HepG2 (cell line): ENCODE measurements around the gene LRRC55. TPM values are rescaled to one million over a fixed set of nuclear protein-coding genes. Genes with fewer than 3 reads are reported as not detected.

Source experiments
- ATAC-seq: fragments of 200-7000 bp; cut with Tn5 transposase; 3 replicates; pipeline ENCODE4 v1.9.1; 2020; ENCODE audit warnings: mild to moderate bottlenecking, moderate library complexity
- BruUV-seq: library from RNA; stranded (reverse); fragments of 400-500 nt; replicated peaks from 2 replicates; lab custom pipeline; 2021; lab: Mats Ljungman, UMichigan
- CTCF ChIA-PET: fragments of 300-600 bp; formaldehyde crosslinking; extraction: SDS; loops from one replicate; lab custom pipeline; 2021; ENCODE audit warnings: low total read pairs, inconsistent platforms, low intra/inter-chr PET ratio; lab: Yijun Ruan, JAX
- POLR2A ChIA-PET: fragments of 350-600 bp; sonication (Branson Sonifier 250); formaldehyde crosslinking; loops from one replicate; lab custom pipeline; 2020; ENCODE audit warnings: antibody characterized with exemption, inconsistent platforms; lab: Yijun Ruan, JAX
- DNase-seq: peaks from one replicate; pipeline ENCODE4 v3.0.0-alpha.2; 2015; ENCODE audit warnings: low spot score
- FAIRE-seq: peaks from 3 replicates; lab custom pipeline; 2011; peaks lifted over from hg19 to GRCh38; lab: Jason Lieb, UNC
- H2AFZ ChIP-seq: one replicate; pipeline ENCODE4 v1.6.1; 2011; ENCODE audit warnings: low read length, inconsistent platforms
- H3K27ac ChIP-seq: fragments of 300-600 bp; 3 replicates; pipeline ENCODE4 v1.8.0; 2011; ENCODE audit warnings: mixed run types, mild to moderate bottlenecking, mixed read lengths, low read length, inconsistent platforms; ENCODE audit not compliant: insufficient read depth; ENCODE audit errors: extremely low read length
- H3K27me3 ChIP-seq, 2 experiments: fragments of 200-600 bp in 1 of 2; 2 replicates in 1 of 2; 3 replicates in 1 of 2; pipeline versions ENCODE4 v1.6.0 to v1.8.0; 2011; ENCODE audit warnings: low read length in 2 of 2, mild to moderate bottlenecking in 2 of 2, moderate library complexity in 2 of 2, inconsistent platforms in 1 of 2; ENCODE audit not compliant: insufficient read depth in 2 of 2, control insufficient read depth in 1 of 2
- H3K36me3 ChIP-seq, 2 experiments: fragments of 200-600 bp in 1 of 2; replicated peaks in 1 of 2; 2 replicates in 1 of 2; 3 replicates in 1 of 2; pipeline versions ENCODE4 v1.5.1 to v1.8.0; 2011; ENCODE audit warnings: low read length in 2 of 2, inconsistent platforms in 1 of 2; ENCODE audit not compliant: insufficient read depth in 2 of 2, control insufficient read depth in 1 of 2
- H3K4me1 ChIP-seq: 2 replicates; pipeline ENCODE4 v1.5.1; 2012; ENCODE audit warnings: low read length, inconsistent platforms; ENCODE audit not compliant: insufficient read depth
- H3K4me2 ChIP-seq: 2 replicates; pipeline ENCODE4 v1.6.0; 2011; ENCODE audit warnings: low read depth, low read length, inconsistent platforms
- H3K4me3 ChIP-seq, 3 experiments: fragments of 200-600 bp in 1 of 3; sonication (generic), shearing (Covaris generic) in 1 of 3; replicated peaks in 1 of 3; 2 replicates each; pipeline ENCODE4 v1.5.1; 2011 to 2016; ENCODE audit warnings: low read length in 3 of 3, inconsistent platforms in 2 of 3, low read depth in 2 of 3, mild to moderate bottlenecking in 2 of 3, control low read depth in 1 of 3, mixed read lengths in 1 of 3; ENCODE audit not compliant: insufficient read depth in 1 of 3
- H3K79me2 ChIP-seq: one replicate; pipeline ENCODE4 v1.6.1; 2011; ENCODE audit warnings: low read length, inconsistent platforms; ENCODE audit not compliant: insufficient read depth
- H3K9ac ChIP-seq: 2 replicates; pipeline ENCODE4 v1.6.0; 2011; ENCODE audit warnings: mild to moderate bottlenecking, low read depth, low read length, inconsistent platforms; ENCODE audit not compliant: insufficient read depth
- H3K9me3 ChIP-seq: 2 replicates; pipeline ENCODE4 v1.5.1; 2012; ENCODE audit warnings: mild to moderate bottlenecking, low read length
- H4K20me1 ChIP-seq: 2 replicates; pipeline ENCODE4 v1.6.0; 2011; ENCODE audit warnings: inconsistent platforms, mild to moderate bottlenecking, low read length, moderate library complexity; ENCODE audit not compliant: insufficient read depth
- NFYC ChIP-seq: IDR thresholded peaks from 2 replicates; pipeline ENCODE4 v1.6.1; 2016; ENCODE audit warnings: missing genetic modification reagents, missing compliant biosample characterization
- RBM39 ChIP-seq: fragments of 200-400 bp; formaldehyde crosslinking; IDR thresholded peaks from one replicate; pipeline ENCODE4 v1.6.1; 2018; ENCODE audit warnings: antibody characterized with exemption, mild to moderate bottlenecking, low read depth, low read length; ENCODE audit not compliant: poor library complexity, severe bottlenecking
- RFX1 ChIP-seq: fragments of 450-650 bp; IDR thresholded peaks from 2 replicates; pipeline ENCODE4 v1.6.1; 2017
- SALL1 ChIP-seq: sonication (generic); formaldehyde crosslinking; IDR thresholded peaks from 2 replicates; pipeline ENCODE4 v1.8.0; 2022; ENCODE audit warnings: mild to moderate bottlenecking, missing genetic modification reagents
- SPEN ChIP-seq: sonication (generic); formaldehyde crosslinking; IDR thresholded peaks from 2 replicates; pipeline ENCODE4 v1.5.1; 2020; ENCODE audit warnings: low read depth, mild to moderate bottlenecking, missing genetic modification reagents
- TRIM22 ChIP-seq: fragments of 450-650 bp; IDR thresholded peaks from 2 replicates; pipeline ENCODE4 v1.6.1; 2017
- ZBTB33 ChIP-seq: sonication (generic); formaldehyde crosslinking; IDR thresholded peaks from 2 replicates; pipeline ENCODE4 v1.4.0; 2020; ENCODE audit warnings: missing genetic modification reagents
- ZNF354B ChIP-seq: sonication (generic); formaldehyde crosslinking; IDR thresholded peaks from 2 replicates; pipeline ENCODE4 v1.8.0; 2022; ENCODE audit warnings: mild to moderate bottlenecking, missing genetic modification reagents
- ZNF460 ChIP-seq: sonication (generic); formaldehyde crosslinking; IDR thresholded peaks from 2 replicates; pipeline ENCODE4 v1.5.1; 2020; ENCODE audit warnings: missing genetic modification reagents, mild to moderate bottlenecking, borderline replicate concordance
- ZNF773 ChIP-seq: sonication (generic); formaldehyde crosslinking; IDR thresholded peaks from 2 replicates; pipeline ENCODE4 v1.4.0; 2020; ENCODE audit warnings: missing genetic modification reagents, borderline replicate concordance
- WGBS: methylation state at CpG from one replicate; pipeline ENCODE4 v1.1.6; 2017; ENCODE audit warnings: low lambda C conversion rate; 5-methylcytosine and 5-hydroxymethylcytosine counted together
- in situ Hi-C: cut with HindIII; loops from 2 replicates; pipeline ENCODE4 v1.10.0; 2017; ENCODE audit warnings: low pct_unique_long_range_greater_than_20kb; ENCODE audit not compliant: extremely low pct_ligation_motif_present
- intact Hi-C: fragments of 100-400 bp; cut with micrococcal nuclease; formaldehyde crosslinking; loops from one replicate; pipeline ENCODE4 v1.10.0; 2022; ENCODE audit not compliant: unreplicated experiment
- polyA plus RNA-seq, 8 experiments: library from polyadenylated mRNA; depleted of rRNA in 3 of 8; stranded (reverse) in 7 of 8; unstranded in 1 of 8; fragments of >200 nt; fragmentation: Illumina TruSeq in 4 of 8; extraction: Trizol in 4 of 8; gene quantifications; 2 replicates each; pipeline versions ENCODE4 v1.2.1 to v1.2.3, GENCODE V29; 2011 to 2016; ENCODE audit warnings: low read depth in 4 of 8, missing spikeins in 1 of 8, mixed read lengths in 1 of 8; ENCODE audit not compliant: insufficient read depth in 1 of 8
- total RNA-seq, 5 experiments: library from RNA; depleted of rRNA; stranded (reverse); fragments of >200 nt; fragmentation: Illumina TruSeq; extraction: Trizol; gene quantifications; 2 replicates each; pipeline ENCODE4 v1.2.3, GENCODE V29; 2016; ENCODE audit warnings: low read depth in 1 of 5

Gene LRRC55
- total and polyA plus RNA-seq, 2 of the 13 experiments (the other 11 are each of a cell fraction or from before 2014, with no cell fraction given): not detected

DNA sequence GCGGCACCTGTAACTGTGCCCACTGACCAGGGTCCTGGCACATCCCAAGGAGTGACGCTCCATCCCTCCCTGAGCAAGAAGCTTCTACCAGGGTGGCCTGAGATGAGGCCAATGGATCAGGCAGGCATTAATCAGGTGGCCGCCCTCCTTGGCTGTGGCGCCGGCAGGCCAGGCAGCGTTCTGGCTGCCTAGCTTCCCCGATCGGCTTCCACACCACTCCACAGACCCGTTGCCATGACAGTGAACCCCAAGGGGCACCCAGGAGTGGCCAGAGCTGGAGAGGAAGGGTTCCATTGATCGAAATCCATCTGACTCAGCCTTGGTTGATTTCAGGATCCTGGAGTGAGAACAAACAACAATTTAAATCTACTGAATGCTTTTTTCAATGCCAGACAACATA, 20.5 kb downstream of the LRRC55 start:
- ATAC-seq: no peak
- H2AFZ ChIP-seq: no peak overlapping the region
- POLR2A ChIA-PET: no interaction called here
- no TSS peak for BruUV-seq
- FAIRE-seq: no peak
- in situ Hi-C loops (no loop called here), intact Hi-C loops (no loop called here)
- CTCF ChIA-PET: no interaction called here
- TF ChIP-seq ZBTB33 (CRISPR knock-in tag) (no peak), NFYC (CRISPR knock-in tag) (no peak), SALL1 (CRISPR knock-in tag) (no peak), RBM39 (no peak), ZNF773 (no peak), ZNF354B (CRISPR knock-in tag) (no peak), ZNF460 (CRISPR knock-in tag) (no peak), RFX1 (no peak), SPEN (CRISPR knock-in tag) (no peak), TRIM22 (no peak)
- no peaks in the 10 kb centered on the region for H3K9me3 ChIP-seq
- H3K9ac ChIP-seq: no peak overlapping the region
- H4K20me1 ChIP-seq: no peaks in the 10 kb centered on the region
- no peak overlapping the region for H3K4me2 ChIP-seq
- WGBS: 19% methylated on average over 3 of the region's 10 CpGs
- no peak overlapping the region for H3K27ac ChIP-seq
- H3K27me3 ChIP-seq: peaks cover 1 to 28% of the 10 kb centered on the region in 2 experiments; a peak in 3 of 5 replicates
- H3K79me2 ChIP-seq: no peaks in the 10 kb centered on the region
- no peak overlapping the region for H3K4me3 ChIP-seq
- no peak for DNase-seq
- no peaks in the 10 kb centered on the region for H3K36me3 ChIP-seq
- H3K4me1 ChIP-seq: no peaks in the 10 kb centered on the region
